ENCODE results near the gene TSPAN16.

DNA sequence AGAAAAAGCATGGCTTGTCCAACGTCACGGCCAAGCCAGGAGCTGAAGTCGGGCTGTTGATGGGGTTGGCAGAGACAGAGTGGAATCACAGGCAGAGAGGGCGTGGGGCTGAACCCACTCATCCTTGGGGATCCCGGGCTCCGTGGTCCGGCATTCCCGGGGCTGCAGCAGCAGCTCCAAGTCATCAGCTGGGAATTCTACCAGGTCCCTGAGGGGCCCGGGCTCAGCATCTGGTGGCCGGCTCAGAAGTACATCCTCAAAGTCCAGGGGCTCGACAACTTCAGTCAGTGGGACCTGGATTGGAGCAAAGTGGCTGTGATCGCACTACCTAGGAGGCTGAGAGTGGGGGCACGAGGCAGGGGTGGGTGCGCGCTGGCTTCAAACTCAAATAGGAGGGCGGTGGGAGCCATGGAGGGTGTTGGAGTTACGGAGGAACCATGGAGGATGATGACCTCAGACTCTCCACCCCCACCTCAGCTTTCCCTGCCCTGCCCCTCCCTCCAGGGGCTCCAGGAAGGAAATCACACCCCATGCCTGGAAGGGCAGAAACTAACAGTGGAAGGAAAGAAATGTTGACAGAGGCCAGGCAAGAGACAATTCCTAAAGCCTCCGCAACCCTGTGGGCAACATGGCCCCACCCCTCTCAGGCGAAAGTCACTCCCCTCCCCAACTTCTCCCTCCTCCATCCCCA lies 43.1 kb upstream of the TSPAN16 start:
- TF ChIP-seq, protein P1, sequence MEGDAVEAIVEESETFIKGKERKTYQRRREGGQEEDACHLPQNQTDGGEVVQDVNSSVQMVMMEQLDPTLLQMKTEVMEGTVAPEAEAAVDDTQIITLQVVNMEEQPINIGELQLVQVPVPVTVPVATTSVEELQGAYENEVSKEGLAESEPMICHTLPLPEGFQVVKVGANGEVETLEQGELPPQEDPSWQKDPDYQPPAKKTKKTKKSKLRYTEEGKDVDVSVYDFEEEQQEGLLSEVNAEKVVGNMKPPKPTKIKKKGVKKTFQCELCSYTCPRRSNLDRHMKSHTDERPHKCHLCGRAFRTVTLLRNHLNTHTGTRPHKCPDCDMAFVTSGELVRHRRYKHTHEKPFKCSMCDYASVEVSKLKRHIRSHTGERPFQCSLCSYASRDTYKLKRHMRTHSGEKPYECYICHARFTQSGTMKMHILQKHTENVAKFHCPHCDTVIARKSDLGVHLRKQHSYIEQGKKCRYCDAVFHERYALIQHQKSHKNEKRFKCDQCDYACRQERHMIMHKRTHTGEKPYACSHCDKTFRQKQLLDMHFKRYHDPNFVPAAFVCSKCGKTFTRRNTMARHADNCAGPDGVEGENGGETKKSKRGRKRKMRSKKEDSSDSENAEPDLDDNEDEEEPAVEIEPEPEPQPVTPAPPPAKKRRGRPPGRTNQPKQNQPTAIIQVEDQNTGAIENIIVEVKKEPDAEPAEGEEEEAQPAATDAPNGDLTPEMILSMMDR (conservative IDR thresholded peaks at IDR 0.05; ENCODE audit: low read length): no peak
- no peak for TF ChIP-seq EZH2phosphoT487 (IDR thresholded peaks at IDR 0.05; ENCODE audit: borderline replicate concordance, low read depth, low read length)

All from OCI-LY7 (cell line).